ENCODE data around the gene SPIB.

DNA sequence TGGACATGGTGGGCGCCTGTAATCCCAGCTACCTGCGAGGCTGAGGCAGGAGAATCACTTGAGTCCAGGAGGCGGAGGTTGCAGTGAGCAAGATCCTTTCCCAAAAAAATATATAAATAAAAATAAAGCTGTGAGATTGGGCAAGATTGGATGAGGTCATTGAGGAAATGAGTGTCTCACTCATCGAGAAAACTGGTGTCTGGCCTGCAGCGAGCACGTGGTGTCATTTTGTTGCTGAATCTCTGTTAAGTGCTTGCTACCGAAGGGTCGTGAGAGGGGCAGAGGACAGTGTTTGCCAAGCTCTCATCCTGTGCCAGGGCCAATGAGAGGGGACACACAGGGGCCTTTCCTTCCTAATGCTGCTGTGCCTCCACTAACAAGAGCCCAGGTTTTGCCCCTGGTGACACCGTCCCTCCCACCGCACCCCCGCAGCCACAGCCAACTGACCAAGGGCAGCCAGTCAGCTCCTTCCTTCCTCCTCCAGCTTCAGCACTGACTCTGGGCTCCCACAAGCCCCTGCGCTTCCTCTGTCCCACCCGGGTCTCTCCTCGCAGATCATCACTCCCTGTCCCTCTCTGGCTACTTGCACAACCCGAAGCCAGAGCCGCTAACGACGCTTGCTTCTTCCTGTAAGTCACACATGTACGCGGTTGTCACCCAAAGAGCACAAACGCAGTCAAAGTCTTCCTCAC, 31.4 kb upstream of the SPIB start:
- TF ChIP-seq POLR2A (IDR thresholded peaks at IDR 0.05) = peak in 1 of 3 donors; percentile 20
- TF ChIP-seq, protein P1, sequence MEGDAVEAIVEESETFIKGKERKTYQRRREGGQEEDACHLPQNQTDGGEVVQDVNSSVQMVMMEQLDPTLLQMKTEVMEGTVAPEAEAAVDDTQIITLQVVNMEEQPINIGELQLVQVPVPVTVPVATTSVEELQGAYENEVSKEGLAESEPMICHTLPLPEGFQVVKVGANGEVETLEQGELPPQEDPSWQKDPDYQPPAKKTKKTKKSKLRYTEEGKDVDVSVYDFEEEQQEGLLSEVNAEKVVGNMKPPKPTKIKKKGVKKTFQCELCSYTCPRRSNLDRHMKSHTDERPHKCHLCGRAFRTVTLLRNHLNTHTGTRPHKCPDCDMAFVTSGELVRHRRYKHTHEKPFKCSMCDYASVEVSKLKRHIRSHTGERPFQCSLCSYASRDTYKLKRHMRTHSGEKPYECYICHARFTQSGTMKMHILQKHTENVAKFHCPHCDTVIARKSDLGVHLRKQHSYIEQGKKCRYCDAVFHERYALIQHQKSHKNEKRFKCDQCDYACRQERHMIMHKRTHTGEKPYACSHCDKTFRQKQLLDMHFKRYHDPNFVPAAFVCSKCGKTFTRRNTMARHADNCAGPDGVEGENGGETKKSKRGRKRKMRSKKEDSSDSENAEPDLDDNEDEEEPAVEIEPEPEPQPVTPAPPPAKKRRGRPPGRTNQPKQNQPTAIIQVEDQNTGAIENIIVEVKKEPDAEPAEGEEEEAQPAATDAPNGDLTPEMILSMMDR (IDR thresholded peaks at IDR 0.05) = no peak
